ENCODE results near the gene CRIP2.

The CRIP2 gene

GRCh38 chr14:105476831-105477659, 2.4 kb downstream of the CRIP2 start:
- H3K4me1 ChIP-seq (ENCODE audit: control insufficient read depth in 1 of 2, insufficient read depth in 1 of 2, low read depth in 1 of 2, low read length in 1 of 2) = peaks cover 19 to 32% of the 10 kb centered on the region in 2 experiments
- TF ChIP-seq CTCF (IDR thresholded peaks at IDR 0.05) = no peak
- no peak overlapping the region for H3K4me3 ChIP-seq (ENCODE audit: low read depth in 1 of 2, low read length in 1 of 2)
- no peak overlapping the region for H3K27ac ChIP-seq
- H3K36me3 ChIP-seq = no peaks in the 10 kb centered on the region
- H3K27me3 ChIP-seq = peaks cover 99% of the 10 kb centered on the region
- H3K9me3 ChIP-seq = no peaks in the 10 kb centered on the region

GRCh38 chr14:105477660-105478397, 3.2 kb downstream of the CRIP2 start:
- H3K36me3 ChIP-seq = no peaks in the 10 kb centered on the region
- TF ChIP-seq CTCF (IDR thresholded peaks at IDR 0.05) = no peak
- no peak overlapping the region for H3K4me3 ChIP-seq (ENCODE audit: low read depth in 1 of 2, low read length in 1 of 2)
- H3K27me3 ChIP-seq = peaks cover 99% of the 10 kb centered on the region
- no peak overlapping the region for H3K27ac ChIP-seq
- no peaks in the 10 kb centered on the region for H3K9me3 ChIP-seq
- peaks cover 23 to 34% of the 10 kb centered on the region in 2 experiments for H3K4me1 ChIP-seq (ENCODE audit: control insufficient read depth in 1 of 2, insufficient read depth in 1 of 2, low read depth in 1 of 2, low read length in 1 of 2)

DNA sequence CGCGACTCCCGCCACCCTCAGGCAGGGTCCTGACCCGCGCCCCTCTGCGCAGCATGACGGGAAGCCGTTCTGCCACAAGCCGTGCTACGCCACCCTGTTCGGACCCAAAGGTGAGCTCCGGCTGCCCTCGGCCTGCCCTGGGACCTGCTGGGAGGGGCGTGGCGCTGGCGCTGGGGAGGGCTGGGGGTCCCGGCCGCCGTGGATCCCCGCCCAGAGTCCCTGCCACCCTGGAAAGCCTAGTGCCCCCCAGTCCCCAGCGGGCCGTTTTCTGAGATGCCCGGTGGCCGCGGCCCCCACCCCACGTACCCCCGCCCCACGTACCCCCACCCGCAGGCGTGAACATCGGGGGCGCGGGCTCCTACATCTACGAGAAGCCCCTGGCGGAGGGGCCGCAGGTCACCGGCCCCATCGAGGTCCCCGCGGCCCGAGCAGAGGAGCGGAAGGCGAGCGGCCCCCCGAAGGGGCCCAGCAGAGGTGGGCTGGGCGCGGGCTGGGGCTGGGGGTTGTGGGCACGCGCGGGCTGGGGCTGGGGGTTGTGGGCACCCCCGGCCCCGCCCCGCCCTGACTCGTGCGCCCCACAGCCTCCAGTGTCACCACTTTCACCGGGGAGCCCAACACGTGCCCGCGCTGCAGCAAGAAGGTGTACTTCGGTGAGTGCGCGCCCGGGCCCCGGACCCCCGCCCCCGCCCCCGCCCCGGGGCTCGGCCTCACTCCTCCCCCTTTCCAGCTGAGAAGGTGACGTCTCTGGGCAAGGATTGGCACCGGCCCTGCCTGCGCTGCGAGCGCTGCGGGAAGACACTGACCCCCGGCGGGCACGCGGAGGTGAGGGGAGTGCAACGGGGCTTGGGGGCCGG, 4.0 kb downstream of the CRIP2 start:
- Histone ChIP-seq H3K9me3 (no peaks in the 10 kb centered on the region), H3K4me3 (ENCODE audit: low read depth in 1 of 2, low read length in 1 of 2) (no peak overlapping the region), H3K4me1 (ENCODE audit: control insufficient read depth in 1 of 2, insufficient read depth in 1 of 2, low read depth in 1 of 2, low read length in 1 of 2) (peaks cover 22 to 33% of the 10 kb centered on the region in 2 experiments), H3K27me3 (peaks cover 99% of the 10 kb centered on the region), H3K36me3 (no peaks in the 10 kb centered on the region), H3K27ac (no peak overlapping the region)
- no peak for TF ChIP-seq CTCF (IDR thresholded peaks at IDR 0.05)

DNA sequence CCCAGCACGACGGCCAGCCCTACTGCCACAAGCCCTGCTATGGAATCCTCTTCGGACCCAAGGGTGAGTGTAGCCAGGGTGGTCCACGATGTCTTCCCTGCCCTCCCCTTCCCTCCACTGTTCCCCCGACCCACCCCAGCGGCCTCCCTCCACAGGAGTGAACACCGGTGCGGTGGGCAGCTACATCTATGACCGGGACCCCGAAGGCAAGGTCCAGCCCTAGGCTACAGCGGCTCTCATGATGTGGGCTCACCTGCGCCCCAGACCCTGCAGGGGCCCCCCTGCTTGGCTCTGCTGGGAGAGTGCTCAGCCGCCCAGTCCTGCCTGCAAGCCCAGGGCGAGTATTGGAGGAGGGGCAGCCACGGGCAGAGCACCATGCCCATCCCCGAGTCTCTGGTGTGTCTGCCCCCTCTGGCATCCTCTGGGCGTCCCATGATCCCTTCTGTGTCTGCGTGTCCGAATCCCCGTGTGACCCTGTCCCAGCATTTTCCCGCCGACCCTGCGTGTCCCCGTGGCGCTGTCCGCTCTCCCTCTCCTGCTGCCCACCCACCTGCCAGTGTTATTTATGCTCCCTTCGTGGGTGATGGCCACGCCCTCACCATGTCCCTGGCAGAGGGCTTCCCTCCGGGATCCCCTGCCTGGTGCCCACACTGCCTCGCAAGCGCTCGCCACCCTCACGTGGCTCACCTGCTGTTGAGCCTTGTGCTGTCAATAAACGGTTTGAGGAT, 5.0 kb downstream of the CRIP2 start:
- peaks cover 18 to 26% of the 10 kb centered on the region in 2 experiments for H3K4me1 ChIP-seq (ENCODE audit: control insufficient read depth in 1 of 2, insufficient read depth in 1 of 2, low read depth in 1 of 2, low read length in 1 of 2)
- H3K27ac ChIP-seq = no peak overlapping the region
- peaks cover 100% of the 10 kb centered on the region for H3K27me3 ChIP-seq
- H3K9me3 ChIP-seq = no peaks in the 10 kb centered on the region
- H3K4me3 ChIP-seq (ENCODE audit: low read depth in 1 of 2, low read length in 1 of 2) = no peak overlapping the region
- no peak for TF ChIP-seq CTCF (IDR thresholded peaks at IDR 0.05)
- H3K36me3 ChIP-seq = no peaks in the 10 kb centered on the region
